Activated naive CD8-positive, alpha-beta T cell treated with anti-CD3 and anti-CD28 coated beads for 36 hours (primary cell): ENCODE results near the gene SNAPC3. TPM values are rescaled to one million over a fixed set of nuclear protein-coding genes. Genes with fewer than 3 reads are reported as not detected.
A peak's percentile ranks its signal among the peaks of the same experiment; 100 is the strongest.
"Not testable (repeated sequence)": the region's sequence is repeated elsewhere in the genome, so short reads cannot be mapped to it uniquely, and the experiment has no call there.

ENCODE experiments used
- DNase-seq: peaks from one replicate; pipeline ENCODE4 v3.0.0; 2021
- H3K27ac Mint-ChIP-seq: one replicate; pipeline ENCODE4 v1.8.0; 2022; ENCODE audit warnings: mild to moderate bottlenecking, moderate library complexity, mixed read lengths
- H3K27me3 Mint-ChIP-seq: one replicate; pipeline ENCODE4 v1.8.0; 2022; ENCODE audit warnings: mild to moderate bottlenecking, mixed read lengths
- H3K36me3 Mint-ChIP-seq: one replicate; pipeline ENCODE4 v1.8.0; 2021; ENCODE audit warnings: mild to moderate bottlenecking, mixed read lengths
- H3K4me1 Mint-ChIP-seq: one replicate; pipeline ENCODE4 v1.8.0; 2021; ENCODE audit warnings: mixed read lengths
- H3K4me3 Mint-ChIP-seq: one replicate; pipeline ENCODE4 v1.8.0; 2022; ENCODE audit warnings: mild to moderate bottlenecking, moderate library complexity, mixed read lengths
- H3K9me3 Mint-ChIP-seq: one replicate; pipeline ENCODE4 v1.8.0; 2022; ENCODE audit warnings: mixed read lengths
- total RNA-seq, 2 experiments: library from RNA; stranded (reverse); gene quantifications; one replicate each; pipeline ENCODE4 v1.2.3, GENCODE V29; 2021

SNAPC3 gene
- total RNA-seq, 2 experiments from 2014 or later = 20.4 to 22.8 TPM

DNA sequence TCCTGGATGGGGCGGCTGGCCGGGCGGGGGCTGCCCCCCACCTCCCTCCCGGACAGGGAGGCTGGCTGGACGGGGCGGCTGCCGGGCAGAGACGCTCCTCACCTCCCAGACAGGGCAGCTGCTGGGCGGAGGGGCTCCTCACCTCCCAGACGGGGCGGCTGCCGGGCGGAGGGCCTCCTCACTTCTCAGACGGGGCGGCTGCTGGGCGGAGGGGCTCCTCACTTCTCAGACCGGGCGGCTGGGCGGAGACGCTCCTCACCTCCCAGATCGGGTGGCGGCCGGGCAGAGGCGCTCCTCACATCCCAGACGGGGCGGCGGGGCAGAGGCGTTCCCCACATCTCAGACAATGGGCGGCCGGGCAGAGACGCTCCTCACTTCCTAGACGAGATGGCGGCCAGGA, 19.6 kb downstream of the SNAPC3 start:
- H3K9me3 Mint-ChIP-seq, H3K27me3 Mint-ChIP-seq, H3K27ac Mint-ChIP-seq, DNase-seq, H3K4me3 Mint-ChIP-seq: not testable (repeated sequence)
- Mint-ChIP-seq H3K4me1 (peaks cover 16% of the 10 kb centered on the region), H3K36me3 (peaks cover 61% of the 10 kb centered on the region)

DNA sequence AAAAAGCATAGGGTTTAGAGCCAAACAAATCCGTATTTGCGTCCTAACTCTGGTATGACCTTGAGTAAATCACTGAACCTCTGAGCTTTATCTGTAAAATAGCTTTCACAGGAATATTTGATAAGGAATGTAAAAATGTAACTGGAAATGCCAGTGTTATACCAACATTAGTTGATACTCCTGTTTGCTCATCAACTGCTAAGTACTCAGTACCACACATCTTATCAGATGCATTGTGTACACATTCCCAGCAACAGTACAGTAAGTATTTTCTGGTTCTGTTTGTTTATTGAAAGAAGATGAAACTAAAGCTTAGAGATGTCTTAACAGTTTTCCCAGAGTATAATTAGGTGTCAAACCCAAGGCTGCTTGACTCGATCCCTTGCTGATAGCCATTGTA, 21.5 kb downstream of the SNAPC3 start:
- H3K4me1 Mint-ChIP-seq = peaks cover 6% of the 10 kb centered on the region
- peaks cover 58% of the 10 kb centered on the region for H3K36me3 Mint-ChIP-seq
- no peak overlapping the region for H3K27ac Mint-ChIP-seq
- no peaks in the 10 kb centered on the region for H3K27me3 Mint-ChIP-seq
- H3K4me3 Mint-ChIP-seq = no peak overlapping the region
- no peak for DNase-seq
- H3K9me3 Mint-ChIP-seq = peaks cover 2% of the 10 kb centered on the region

DNA sequence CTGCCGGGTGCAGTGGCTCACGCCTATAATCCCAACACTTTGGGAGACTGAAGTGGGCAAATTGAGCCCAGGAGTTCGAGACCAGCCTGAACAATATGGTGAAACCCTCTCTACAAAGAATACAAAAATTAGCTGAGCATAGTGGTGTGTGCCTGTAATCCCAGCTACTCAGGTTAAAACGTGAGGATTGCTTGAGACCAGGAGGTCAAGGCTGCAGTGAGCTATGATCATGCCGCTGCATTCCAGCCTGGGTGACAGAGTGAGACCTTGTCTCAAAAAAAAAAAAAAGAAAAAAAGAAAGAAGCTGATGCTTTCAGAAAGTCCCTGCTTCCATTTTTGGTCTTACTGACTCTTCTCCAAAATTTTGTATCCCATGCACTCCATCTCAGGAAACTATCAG, 31.3 kb downstream of the SNAPC3 start:
- Mint-ChIP-seq H3K9me3 (no peaks in the 10 kb centered on the region), H3K27ac (no peak overlapping the region), H3K36me3 (peaks cover 20% of the 10 kb centered on the region), H3K4me1 (no peaks in the 10 kb centered on the region), H3K27me3 (no peaks in the 10 kb centered on the region), H3K4me3 (no peak overlapping the region)
- DNase-seq = no peak

DNA sequence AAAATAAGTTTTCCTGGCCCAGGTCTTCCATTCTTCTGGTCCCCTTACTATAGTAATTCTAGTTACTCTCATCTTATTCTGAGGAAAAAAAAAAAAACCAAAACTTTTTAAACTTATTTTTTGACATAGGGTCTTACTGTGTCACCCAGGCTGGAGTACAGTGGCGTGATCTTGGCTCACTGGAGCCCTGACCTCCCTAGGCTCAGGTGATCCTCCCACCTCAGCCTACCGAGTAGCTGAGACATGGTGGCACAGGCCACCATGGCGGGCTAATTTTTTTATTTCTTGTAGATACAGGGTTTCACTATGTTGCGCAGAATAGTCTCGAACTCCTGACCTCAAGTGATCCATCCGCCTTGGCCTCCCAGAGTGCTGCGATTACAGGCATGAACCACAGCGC, 38.4 kb downstream of the SNAPC3 start:
- Mint-ChIP-seq H3K4me1 (no peaks in the 10 kb centered on the region), H3K4me3 (no peak overlapping the region), H3K36me3 (peaks cover 16% of the 10 kb centered on the region), H3K27ac (no peak overlapping the region), H3K9me3 (no peaks in the 10 kb centered on the region), H3K27me3 (no peaks in the 10 kb centered on the region)
- DNase-seq = no peak

DNA sequence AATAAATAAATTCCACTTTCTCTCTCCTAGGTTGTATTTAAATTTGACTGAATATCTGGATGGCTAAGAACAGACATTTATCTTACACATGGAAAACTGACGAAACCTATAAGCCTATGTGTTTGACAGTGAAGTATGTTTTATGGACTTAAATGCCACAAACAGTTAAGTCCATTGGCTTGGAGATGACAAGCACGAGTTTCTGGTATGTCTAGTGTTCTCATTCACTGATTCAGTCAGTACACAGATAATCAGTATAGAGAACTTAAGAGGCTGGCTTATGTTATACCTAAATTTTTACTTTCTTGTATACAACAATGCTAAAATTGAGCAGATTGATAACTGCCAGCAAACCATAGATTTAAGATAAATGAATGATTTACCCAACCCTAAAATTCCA, 38.9 kb downstream of the SNAPC3 start:
- Mint-ChIP-seq H3K36me3 (peaks cover 14% of the 10 kb centered on the region), H3K27me3 (no peaks in the 10 kb centered on the region), H3K27ac (no peak overlapping the region), H3K4me1 (no peaks in the 10 kb centered on the region), H3K9me3 (no peaks in the 10 kb centered on the region), H3K4me3 (no peak overlapping the region)
- DNase-seq = no peak

DNA sequence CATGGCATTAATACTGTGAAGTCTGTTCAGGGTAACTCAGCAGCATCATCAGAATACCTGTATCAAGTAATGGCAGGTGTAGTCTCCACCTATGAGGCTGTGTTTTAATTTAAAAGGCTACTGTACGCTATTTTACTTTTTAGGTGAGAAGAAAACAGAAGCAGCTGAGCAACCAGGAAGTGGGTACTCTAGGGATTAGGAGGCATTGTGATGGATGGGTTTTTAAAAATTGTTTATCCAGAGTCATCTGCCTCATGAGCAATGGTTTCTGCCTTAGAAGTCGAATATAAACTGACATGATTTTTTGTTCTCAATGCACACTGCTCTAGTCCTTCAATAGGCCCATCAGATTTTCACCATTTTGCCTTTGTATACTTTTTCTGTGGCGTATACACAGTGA, 45.5 kb downstream of the SNAPC3 start:
- Mint-ChIP-seq H3K27ac (no peak overlapping the region), H3K4me3 (no peak overlapping the region), H3K9me3 (no peaks in the 10 kb centered on the region), H3K4me1 (peaks cover 15% of the 10 kb centered on the region), H3K36me3 (peaks cover 27% of the 10 kb centered on the region), H3K27me3 (no peaks in the 10 kb centered on the region)
- no peak for DNase-seq

DNA sequence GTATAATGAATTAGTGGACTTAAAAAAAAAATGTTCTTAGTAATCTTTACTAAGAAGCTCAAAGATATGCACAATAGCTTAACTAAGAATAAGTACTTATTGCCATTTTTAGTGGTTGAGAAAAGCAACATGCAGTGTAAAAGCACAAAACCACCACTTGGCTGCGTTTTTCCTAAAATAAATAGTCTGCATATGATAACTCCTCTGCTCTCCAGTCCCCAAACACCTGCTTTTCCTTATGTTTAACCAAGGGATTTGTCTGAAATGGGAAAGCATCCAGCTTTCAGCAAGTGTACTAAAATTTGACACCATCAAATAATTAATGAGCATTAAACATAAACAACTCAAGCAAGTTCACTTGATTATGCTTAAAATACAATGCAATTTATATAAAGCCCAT, 46.7 kb downstream of the SNAPC3 start:
- Mint-ChIP-seq H3K27me3 (no peaks in the 10 kb centered on the region), H3K27ac (no peak overlapping the region), H3K4me1 (peaks cover 18% of the 10 kb centered on the region), H3K4me3 (no peak overlapping the region), H3K36me3 (peaks cover 27% of the 10 kb centered on the region), H3K9me3 (no peaks in the 10 kb centered on the region)
- DNase-seq = no peak

DNA sequence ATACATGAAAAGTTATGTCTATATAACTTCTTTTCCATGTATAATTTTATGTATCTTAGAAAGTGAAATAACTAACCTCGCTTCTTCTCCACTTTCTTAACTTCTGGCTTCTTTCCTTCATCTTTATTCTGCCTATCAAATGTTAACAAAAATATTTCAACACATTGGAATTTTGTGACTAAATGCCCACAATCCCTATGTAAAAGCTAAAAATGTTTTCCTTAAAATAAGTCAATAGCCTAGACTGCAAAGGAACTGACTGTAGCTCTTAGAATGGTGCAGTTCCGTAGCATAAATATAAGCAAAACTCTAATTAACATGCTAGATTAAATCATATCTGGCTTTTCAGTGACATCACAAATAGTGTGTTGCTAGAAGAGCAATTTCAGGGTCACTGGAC, 47.2 kb downstream of the SNAPC3 start:
- H3K9me3 Mint-ChIP-seq = no peaks in the 10 kb centered on the region

DNA sequence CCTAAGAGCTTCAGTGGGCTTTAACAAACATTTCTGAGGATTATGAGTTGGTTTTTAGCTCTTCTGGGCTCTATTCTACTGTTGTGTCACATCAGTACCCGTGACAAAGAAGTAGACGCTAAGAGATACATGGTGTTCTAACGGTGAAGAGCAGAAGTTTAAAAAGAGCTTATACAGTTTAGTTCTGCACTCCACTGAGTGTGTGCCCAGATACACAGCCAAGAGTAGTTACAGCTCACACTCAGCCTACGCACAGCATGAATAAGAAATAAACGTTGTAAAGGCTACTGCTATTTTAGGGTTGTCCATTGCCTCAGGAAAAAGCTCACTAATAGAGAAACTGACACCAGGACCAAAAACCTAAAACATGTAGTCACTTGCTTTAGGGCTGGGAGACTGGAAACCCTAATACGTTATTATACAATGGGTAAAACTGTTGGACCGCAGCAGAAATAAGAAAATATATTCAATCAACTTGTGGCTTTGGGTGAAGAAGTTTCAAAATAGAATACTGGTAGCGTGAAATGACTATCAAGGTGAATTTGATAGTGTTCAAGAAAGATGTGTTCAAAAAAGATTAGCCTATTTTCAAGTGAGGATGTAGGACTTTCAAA, 53.4 kb downstream of the SNAPC3 start:
- Mint-ChIP-seq H3K4me1 (peaks cover 17% of the 10 kb centered on the region), H3K4me3 (no peak overlapping the region), H3K27ac (no peak overlapping the region), H3K9me3 (no peaks in the 10 kb centered on the region), H3K27me3 (no peaks in the 10 kb centered on the region), H3K36me3 (peaks cover 15% of the 10 kb centered on the region)
- no peak for DNase-seq

More for the DNA sequence above, 47.2 kb downstream of the SNAPC3 start:
- peaks cover 27% of the 10 kb centered on the region for H3K36me3 Mint-ChIP-seq
- H3K4me1 Mint-ChIP-seq = peaks cover 18% of the 10 kb centered on the region
- no peaks in the 10 kb centered on the region for H3K27me3 Mint-ChIP-seq
- H3K27ac Mint-ChIP-seq = no peak overlapping the region
- DNase-seq = no peak
- H3K4me3 Mint-ChIP-seq = no peak overlapping the region

DNA sequence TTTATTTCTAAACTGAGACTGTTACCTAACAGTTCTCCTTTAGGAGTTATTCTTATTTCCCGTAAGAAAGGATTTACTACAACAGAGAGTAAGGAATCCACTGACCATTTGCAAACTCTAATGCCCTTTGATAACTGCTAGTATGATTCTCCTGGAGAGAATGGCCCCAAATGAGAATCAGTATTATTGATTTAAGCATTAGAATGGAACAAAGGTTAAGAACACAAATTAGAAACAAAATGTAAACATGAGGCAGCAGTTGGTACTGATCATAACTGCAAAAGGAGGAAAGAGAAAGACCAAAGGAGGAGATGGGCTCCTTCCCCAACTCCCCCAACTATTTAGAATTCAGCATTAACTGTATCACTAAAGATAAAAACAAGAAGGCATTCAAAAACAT, 57.4 kb downstream of the SNAPC3 start:
- no peak for DNase-seq
- no peaks in the 10 kb centered on the region for H3K9me3 Mint-ChIP-seq
- peaks cover 19% of the 10 kb centered on the region for H3K4me1 Mint-ChIP-seq
- peaks cover 23% of the 10 kb centered on the region for H3K36me3 Mint-ChIP-seq
- H3K27me3 Mint-ChIP-seq = no peaks in the 10 kb centered on the region
- peak overlapping the region; percentile 5 for H3K27ac Mint-ChIP-seq
- no peak overlapping the region for H3K4me3 Mint-ChIP-seq

DNA sequence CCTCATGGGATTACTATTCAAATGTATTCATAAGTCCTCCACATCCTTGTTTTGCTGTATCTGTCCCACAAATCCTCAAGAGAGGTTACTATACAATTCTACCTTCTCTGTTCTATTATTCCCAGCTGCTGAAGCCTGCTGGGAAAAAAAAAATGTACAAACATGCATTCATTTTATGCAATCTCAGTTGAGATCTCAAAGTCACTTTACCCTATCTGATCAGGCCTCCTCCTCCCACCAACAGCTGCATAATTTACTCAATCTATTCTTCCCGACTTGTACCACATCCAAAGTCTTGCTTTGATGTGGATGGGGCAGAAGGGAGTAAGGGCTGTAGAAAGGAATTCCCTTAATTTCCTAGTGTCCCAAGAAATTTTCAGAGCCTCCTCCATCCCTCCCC, 59.5 kb downstream of the SNAPC3 start:
- H3K36me3 Mint-ChIP-seq = peaks cover 26% of the 10 kb centered on the region
- no peaks in the 10 kb centered on the region for H3K27me3 Mint-ChIP-seq
- peak overlapping the region; percentile 22 for H3K27ac Mint-ChIP-seq
- H3K9me3 Mint-ChIP-seq = no peaks in the 10 kb centered on the region
- no peak overlapping the region for H3K4me3 Mint-ChIP-seq
- peaks cover 31% of the 10 kb centered on the region for H3K4me1 Mint-ChIP-seq
- DNase-seq = no peak

DNA sequence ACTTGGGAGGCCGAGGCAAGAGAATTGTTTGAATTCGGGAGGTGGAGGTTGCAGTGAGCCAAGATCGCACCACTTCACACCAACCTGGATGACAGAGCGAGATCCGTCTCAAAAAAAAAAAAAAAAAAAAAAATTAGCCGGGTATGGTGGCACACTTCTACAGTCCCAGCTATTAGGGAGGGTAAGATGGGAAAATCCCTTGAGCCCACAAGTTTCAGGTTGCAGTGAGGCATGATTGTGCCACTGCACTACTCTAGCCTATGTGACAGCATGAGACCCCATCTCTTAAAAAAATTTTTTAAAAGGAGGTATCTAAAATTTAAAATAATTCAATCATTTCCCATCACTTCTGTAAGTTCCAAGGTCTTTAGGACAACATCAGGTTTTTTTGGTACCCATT, 62.1 kb downstream of the SNAPC3 start:
- H3K9me3 Mint-ChIP-seq = no peaks in the 10 kb centered on the region
- no peak for DNase-seq
- H3K4me1 Mint-ChIP-seq = peaks cover 31% of the 10 kb centered on the region
- H3K4me3 Mint-ChIP-seq = no peak overlapping the region
- no peak overlapping the region for H3K27ac Mint-ChIP-seq
- H3K27me3 Mint-ChIP-seq = no peaks in the 10 kb centered on the region
- peaks cover 28% of the 10 kb centered on the region for H3K36me3 Mint-ChIP-seq

DNA sequence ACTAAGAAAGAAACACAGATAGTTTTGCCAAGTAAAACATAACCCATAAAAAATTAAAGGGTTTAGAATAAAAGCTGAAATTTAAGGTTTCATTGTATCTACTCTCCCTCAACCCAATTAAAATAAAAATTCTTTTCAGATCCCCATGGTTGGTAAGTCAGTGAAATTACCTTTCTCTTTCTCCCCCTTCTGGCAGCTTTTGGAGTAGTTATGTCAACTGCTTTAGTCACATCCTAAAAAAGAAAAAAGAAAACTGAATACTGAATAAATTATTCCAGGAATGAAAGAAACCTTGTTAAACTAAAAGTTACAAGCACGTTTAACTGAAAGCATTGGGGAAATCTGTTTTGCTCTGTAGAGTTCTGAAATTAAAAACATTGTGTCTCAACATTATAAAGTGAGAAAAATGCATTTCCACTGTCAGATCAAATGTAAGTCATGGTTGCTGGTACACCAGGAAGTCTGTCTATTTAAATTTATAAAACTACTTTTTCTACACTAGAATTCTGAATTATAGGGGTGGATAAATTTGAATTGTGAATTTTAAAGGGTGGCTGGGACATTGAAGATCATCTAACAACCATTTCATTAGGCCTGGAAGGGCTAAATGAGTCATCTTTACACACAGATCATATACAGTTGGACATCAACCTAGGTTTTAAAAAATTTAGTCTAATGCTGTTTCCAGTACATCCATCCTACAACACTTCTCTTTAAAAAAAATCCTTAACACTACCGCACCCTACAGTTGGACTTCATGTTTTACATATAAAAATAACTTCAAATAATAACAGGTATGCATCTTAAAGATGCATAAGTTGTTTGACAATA, 63.4 kb downstream of the SNAPC3 start:
- Mint-ChIP-seq H3K27ac (peak overlapping the region; percentile 63), H3K9me3 (no peaks in the 10 kb centered on the region), H3K4me3 (no peak overlapping the region), H3K27me3 (no peaks in the 10 kb centered on the region), H3K4me1 (peaks cover 32% of the 10 kb centered on the region), H3K36me3 (peaks cover 25% of the 10 kb centered on the region)
- no peak for DNase-seq

DNA sequence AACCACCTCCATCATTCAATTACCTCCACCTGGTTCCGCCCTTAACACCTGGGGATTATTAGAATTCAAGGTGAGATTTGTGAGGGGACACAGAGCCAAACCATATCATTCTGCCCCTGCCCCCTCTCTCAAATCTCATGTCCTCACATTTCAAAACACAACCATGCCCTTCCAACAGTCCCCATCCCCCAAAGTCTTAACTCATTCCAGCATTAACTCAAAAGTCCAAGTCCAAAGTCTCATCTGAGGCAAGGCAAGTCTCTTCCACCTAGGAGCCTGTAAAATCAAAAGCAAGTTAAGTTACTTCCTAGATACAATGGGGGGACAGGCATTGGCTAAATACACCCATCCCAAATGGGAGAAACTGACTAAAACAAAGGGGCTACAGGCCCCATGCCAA, 69.3 kb downstream of the SNAPC3 start:
- peaks cover 44% of the 10 kb centered on the region for H3K4me1 Mint-ChIP-seq
- no peak overlapping the region for H3K4me3 Mint-ChIP-seq
- peaks cover 11% of the 10 kb centered on the region for H3K9me3 Mint-ChIP-seq
- H3K27ac Mint-ChIP-seq = peak overlapping the region; percentile 13
- H3K36me3 Mint-ChIP-seq = peaks cover 46% of the 10 kb centered on the region
- no peak for DNase-seq
- H3K27me3 Mint-ChIP-seq = no peaks in the 10 kb centered on the region

DNA sequence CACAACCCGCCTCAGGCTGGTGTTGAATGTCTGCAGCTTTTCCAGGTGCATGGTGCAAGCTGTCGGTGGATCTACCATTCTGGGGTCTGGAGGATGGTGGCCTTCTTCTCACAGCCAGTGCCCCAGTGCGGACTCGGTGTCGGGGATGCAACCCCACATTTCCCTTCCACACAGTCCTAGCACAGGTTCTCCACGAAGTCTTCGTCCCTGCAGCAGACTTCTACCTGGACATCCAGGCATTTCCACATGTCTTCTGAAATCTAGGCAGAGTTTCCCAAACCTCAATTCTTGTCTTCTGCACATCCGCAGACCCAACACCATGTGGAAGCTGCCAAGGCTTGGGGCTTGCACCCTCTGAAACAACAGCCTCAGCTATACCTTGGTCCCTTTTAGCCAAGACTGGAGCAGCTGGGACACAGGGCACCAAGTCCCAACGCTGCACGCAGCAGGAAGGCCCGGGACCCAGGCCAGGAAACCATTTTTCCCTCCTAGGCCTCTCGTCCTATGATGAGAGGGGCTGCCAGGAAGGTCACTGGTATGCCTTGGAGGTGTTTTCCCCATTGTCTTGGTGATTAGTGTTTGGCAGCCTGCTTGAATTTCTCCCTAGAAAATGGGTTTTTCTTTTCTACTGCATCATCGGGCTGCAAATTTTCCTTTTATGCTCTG, 69.9 kb downstream of the SNAPC3 start:
- Mint-ChIP-seq H3K4me1 (peaks cover 50% of the 10 kb centered on the region), H3K36me3 (peaks cover 51% of the 10 kb centered on the region), H3K4me3 (no peak overlapping the region), H3K27me3 (no peaks in the 10 kb centered on the region), H3K9me3 (peaks cover 11% of the 10 kb centered on the region), H3K27ac (no peak overlapping the region)
- DNase-seq = no peak
